PC-9 (cell line): ENCODE measurements around the gene PPFIA4. TPM values are rescaled to one million over a fixed set of nuclear protein-coding genes. Genes with fewer than 3 reads are reported as not detected.

Source experiments
- BruUV-seq: library from RNA; stranded (reverse); fragments of 400-500 nt; replicated peaks from 2 replicates; lab custom pipeline; 2021; lab: Mats Ljungman, UMichigan
- CTCF ChIA-PET: fragments of 300-600 bp; sonication (Branson Sonifier 250); formaldehyde crosslinking; loops from one replicate; lab custom pipeline; 2022; ENCODE audit warnings: antibody characterized with exemption; lab: Charles Lee
- POLR2A ChIA-PET: fragments of 300-600 bp; sonication (Branson Sonifier 250); formaldehyde crosslinking; loops from one replicate; lab custom pipeline; 2022; ENCODE audit warnings: antibody characterized with exemption; ENCODE audit not compliant: unreplicated experiment; lab: Charles Lee
- DNase-seq, 2 experiments: peaks; one replicate each; pipeline versions ENCODE4 v3.0.0 to v3.0.0-alpha.2; 2015 to 2022; ENCODE audit warnings: mixed read lengths in 1 of 2
- H2AFZ ChIP-seq: fragments of 200-600 bp; sonication (generic); 2 replicates; pipeline ENCODE4 v1.8.1; 2017; ENCODE audit warnings: antibody characterized with exemption
- H3F3A ChIP-seq: fragments of 200-600 bp; sonication (generic); 2 replicates; pipeline ENCODE4 v1.8.1; 2017; ENCODE audit warnings: antibody characterized with exemption, mild to moderate bottlenecking, low read depth; ENCODE audit not compliant: insufficient read depth
- H3K27ac ChIP-seq: fragments of 200-600 bp; sonication (generic); 2 replicates; pipeline ENCODE4 v1.6.1; 2016; ENCODE audit warnings: mixed run types
- H3K27me3 ChIP-seq: fragments of 200-600 bp; sonication (generic); 2 replicates; pipeline ENCODE4 v1.6.1; 2016; ENCODE audit warnings: low read depth, mixed run types; ENCODE audit not compliant: insufficient read depth
- H3K36me3 ChIP-seq: fragments of 200-600 bp; sonication (generic); 2 replicates; pipeline ENCODE4 v1.6.1; 2016; ENCODE audit warnings: low read depth, mixed run types
- H3K4me1 ChIP-seq: fragments of 200-600 bp; sonication (generic); replicated peaks from 2 replicates; pipeline ENCODE4 v1.6.1; 2016; ENCODE audit warnings: mixed run types; ENCODE audit not compliant: insufficient read depth
- H3K4me2 ChIP-seq: fragments of 200-600 bp; sonication (generic); 2 replicates; pipeline ENCODE4 v1.6.1; 2017; ENCODE audit warnings: mixed run types
- H3K4me3 ChIP-seq: fragments of 200-600 bp; sonication (generic); 2 replicates; pipeline ENCODE4 v1.6.1; 2016; ENCODE audit warnings: mixed run types
- H3K79me2 ChIP-seq: fragments of 200-600 bp; sonication (generic); 2 replicates; pipeline ENCODE4 v1.6.1; 2017; ENCODE audit warnings: low read depth, mixed run types
- H3K9me2 ChIP-seq: fragments of 200-600 bp; sonication (generic); 2 replicates; pipeline ENCODE4 v1.8.1; 2017; ENCODE audit warnings: mild to moderate bottlenecking; ENCODE audit not compliant: insufficient read depth
- H3K9me3 ChIP-seq: fragments of 200-600 bp; sonication (generic); 2 replicates; pipeline ENCODE4 v1.8.1; 2016; ENCODE audit warnings: low read depth; ENCODE audit not compliant: insufficient read depth
- H4K20me1 ChIP-seq: fragments of 200-600 bp; sonication (generic); 2 replicates; pipeline ENCODE4 v1.8.1; 2017; ENCODE audit not compliant: insufficient read depth
- EZH2 ChIP-seq: fragments of 200-600 bp; sonication (generic); IDR thresholded peaks from 2 replicates; pipeline ENCODE4 v1.8.0; 2017; ENCODE audit warnings: antibody characterized with exemption, low read depth
- intact Hi-C: fragments of 100-400 bp; cut with micrococcal nuclease; formaldehyde crosslinking; loops from one replicate; pipeline ENCODE4 v1.10.0; 2022; ENCODE audit not compliant: unreplicated experiment
- total RNA-seq: library from RNA; stranded (reverse); gene quantifications from 2 replicates; pipeline ENCODE4 v1.2.3, GENCODE V29; 2021
- TF ChIP-seq, protein P1 (sequence below): fragments of 200-600 bp; sonication (generic); conservative IDR thresholded peaks from 2 replicates; pipeline ENCODE4 v1.6.1; 2017; ENCODE audit warnings: mixed run types, antibody characterized with exemption, mild to moderate bottlenecking, moderate library complexity

Gene PPFIA4
- total RNA-seq, 1 experiment from 2014 or later: 1.2 TPM

DNA sequence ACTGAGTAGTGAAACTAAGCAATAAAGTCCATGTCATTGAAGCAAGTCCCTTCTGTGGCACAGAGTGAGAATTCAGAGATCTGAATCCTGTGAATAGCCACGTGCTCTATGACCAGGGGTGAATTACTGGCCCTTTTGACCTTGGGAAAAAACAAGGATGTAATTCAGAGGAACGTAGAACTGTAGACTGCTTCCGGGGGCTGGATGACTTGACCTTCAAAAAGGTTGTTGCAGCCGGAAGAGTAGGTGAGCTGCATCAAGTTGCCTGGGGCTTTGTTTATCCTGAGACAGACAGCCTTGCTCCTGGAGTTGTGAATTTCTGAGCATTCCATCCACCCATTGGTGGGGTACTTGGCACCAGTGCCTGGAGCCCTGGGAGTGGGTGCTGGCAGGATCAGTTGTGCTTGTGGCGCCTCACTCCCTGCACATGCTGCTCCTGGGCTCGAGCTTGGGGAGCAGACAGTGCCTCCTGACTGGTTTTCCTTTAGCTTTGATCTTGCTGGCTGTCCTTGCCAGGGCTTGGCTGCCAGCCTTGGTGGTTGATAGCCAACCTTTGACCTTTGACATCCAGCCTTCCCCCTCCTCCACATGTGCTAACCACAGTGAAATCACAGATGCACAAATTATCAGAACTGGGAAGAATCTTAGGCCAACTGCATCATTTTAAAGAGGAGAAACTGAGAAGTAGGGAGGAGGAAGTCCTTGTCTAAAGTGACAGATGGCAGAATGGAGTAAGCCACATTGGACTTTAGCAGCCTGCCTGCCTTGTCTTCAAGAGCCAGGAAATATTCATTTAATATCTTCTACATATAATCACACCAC, 75.7 kb downstream of the PPFIA4 start:
- BruUV-seq: no TSS peak
- Histone ChIP-seq H2AFZ (no peak overlapping the region), H3K9me3 (peaks cover 13% of the 10 kb centered on the region; the same call in 1 of the 2 replicates), H3K36me3 (no peaks in the 10 kb centered on the region), H3K4me3 (no peak overlapping the region), H4K20me1 (no peaks in the 10 kb centered on the region), H3K4me2 (no peak overlapping the region), H3K27ac (no peak overlapping the region), H3F3A (peaks cover 22% of the 10 kb centered on the region), H3K27me3 (no peaks in the 10 kb centered on the region), H3K79me2 (no peaks in the 10 kb centered on the region), H3K9me2 (no peaks in the 10 kb centered on the region), H3K4me1 (peaks cover 27% of the 10 kb centered on the region)
- TF ChIP-seq EZH2: no peak
- TF ChIP-seq, protein P1, sequence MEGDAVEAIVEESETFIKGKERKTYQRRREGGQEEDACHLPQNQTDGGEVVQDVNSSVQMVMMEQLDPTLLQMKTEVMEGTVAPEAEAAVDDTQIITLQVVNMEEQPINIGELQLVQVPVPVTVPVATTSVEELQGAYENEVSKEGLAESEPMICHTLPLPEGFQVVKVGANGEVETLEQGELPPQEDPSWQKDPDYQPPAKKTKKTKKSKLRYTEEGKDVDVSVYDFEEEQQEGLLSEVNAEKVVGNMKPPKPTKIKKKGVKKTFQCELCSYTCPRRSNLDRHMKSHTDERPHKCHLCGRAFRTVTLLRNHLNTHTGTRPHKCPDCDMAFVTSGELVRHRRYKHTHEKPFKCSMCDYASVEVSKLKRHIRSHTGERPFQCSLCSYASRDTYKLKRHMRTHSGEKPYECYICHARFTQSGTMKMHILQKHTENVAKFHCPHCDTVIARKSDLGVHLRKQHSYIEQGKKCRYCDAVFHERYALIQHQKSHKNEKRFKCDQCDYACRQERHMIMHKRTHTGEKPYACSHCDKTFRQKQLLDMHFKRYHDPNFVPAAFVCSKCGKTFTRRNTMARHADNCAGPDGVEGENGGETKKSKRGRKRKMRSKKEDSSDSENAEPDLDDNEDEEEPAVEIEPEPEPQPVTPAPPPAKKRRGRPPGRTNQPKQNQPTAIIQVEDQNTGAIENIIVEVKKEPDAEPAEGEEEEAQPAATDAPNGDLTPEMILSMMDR: no peak
- intact Hi-C loops: no loop called here
- POLR2A ChIA-PET: no interaction called here
- no peak for DNase-seq
- CTCF ChIA-PET: no interaction called here

DNA sequence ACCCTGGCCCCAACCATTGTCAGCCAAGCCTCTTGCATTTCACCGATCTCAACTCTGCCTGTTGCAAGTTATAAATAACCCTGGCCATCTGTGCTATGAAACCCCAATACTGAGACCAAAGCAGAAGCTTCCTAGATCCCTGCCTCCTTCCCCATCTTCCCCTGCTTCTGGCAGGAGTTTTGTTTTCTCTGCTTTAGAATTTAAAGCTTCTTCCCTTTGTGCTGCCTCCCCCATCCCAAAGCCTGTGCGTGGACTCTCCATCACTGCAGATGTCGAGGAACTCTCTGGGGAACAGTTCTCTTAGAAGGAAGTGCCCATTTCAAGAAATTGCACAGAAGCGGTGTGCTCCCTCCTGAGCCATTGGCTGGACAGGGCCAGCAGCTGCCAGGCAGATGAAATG, 76.9 kb downstream of the PPFIA4 start:
- ChIA-PET CTCF (no interaction called here), POLR2A (no interaction called here)
- no peaks in the 10 kb centered on the region for H3K27me3 ChIP-seq
- H3K27ac ChIP-seq: no peak overlapping the region
- H3K4me3 ChIP-seq: no peak overlapping the region
- H3K9me3 ChIP-seq: peaks cover 13% of the 10 kb centered on the region; the same call in 1 of the 2 replicates
- TF ChIP-seq EZH2: no peak
- TF ChIP-seq, protein P1: no peak
- no TSS peak for BruUV-seq
- H3K36me3 ChIP-seq: no peaks in the 10 kb centered on the region
- no peak overlapping the region for H2AFZ ChIP-seq
- no peak overlapping the region for H3K4me2 ChIP-seq
- no peaks in the 10 kb centered on the region for H3K79me2 ChIP-seq
- peaks cover 27% of the 10 kb centered on the region for H3K4me1 ChIP-seq
- DNase-seq: no peak
- intact Hi-C loops: no loop called here
- peaks cover 22% of the 10 kb centered on the region for H3F3A ChIP-seq
- H3K9me2 ChIP-seq: no peaks in the 10 kb centered on the region
- no peaks in the 10 kb centered on the region for H4K20me1 ChIP-seq

DNA sequence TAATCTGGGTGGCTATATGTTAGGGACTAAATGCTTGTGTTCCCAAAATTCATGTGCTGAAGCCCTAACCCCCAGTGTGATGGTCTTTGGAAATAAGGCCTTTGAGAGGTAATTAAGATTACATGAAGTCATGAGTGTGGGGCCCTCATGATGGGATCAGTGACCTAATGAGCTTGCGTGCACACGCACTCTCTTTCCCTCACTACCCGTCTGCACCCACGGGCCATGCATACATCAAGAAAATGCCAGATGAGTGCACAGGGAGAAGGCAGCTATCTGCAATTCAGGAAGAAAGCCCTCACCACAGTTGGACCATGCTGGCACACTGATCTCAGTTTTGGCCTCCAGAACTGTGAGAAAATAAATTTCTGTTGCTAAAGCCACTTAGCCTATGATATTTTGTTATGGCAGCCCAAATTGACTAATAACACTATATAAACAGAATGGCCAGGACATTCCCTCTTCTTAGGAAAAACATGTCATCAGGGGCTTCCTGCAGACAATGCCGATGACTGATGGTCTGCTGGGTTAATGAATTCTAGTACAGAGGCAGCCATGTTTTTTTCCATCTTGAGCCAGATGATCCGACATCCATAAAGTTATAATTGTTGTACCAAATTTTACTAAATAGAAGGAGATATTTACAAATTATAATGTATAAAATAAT, 77.7 kb downstream of the PPFIA4 start:
- H3K79me2 ChIP-seq: no peaks in the 10 kb centered on the region
- H3K4me3 ChIP-seq: no peak overlapping the region
- no peaks in the 10 kb centered on the region for H3K36me3 ChIP-seq
- H3K4me2 ChIP-seq: no peak overlapping the region
- POLR2A ChIA-PET: no interaction called here
- TF ChIP-seq, protein P1: no peak
- no peak for TF ChIP-seq EZH2
- BruUV-seq: no TSS peak
- H3K9me3 ChIP-seq: peaks cover 13% of the 10 kb centered on the region; the same call in 1 of the 2 replicates
- no peaks in the 10 kb centered on the region for H3K9me2 ChIP-seq
- DNase-seq: no peak
- intact Hi-C loops: no loop called here
- no peak overlapping the region for H2AFZ ChIP-seq
- no peak overlapping the region; the same call in 1 of the 2 replicates for H3K27ac ChIP-seq
- CTCF ChIA-PET: interaction anchor here (0.5 kb wide), 1 partner anchor 1548 kb away, joined by 4 read pairs; no protein-coding TSS in a partner anchor
- H3F3A ChIP-seq: peaks cover 22% of the 10 kb centered on the region
- no peaks in the 10 kb centered on the region for H4K20me1 ChIP-seq
- H3K27me3 ChIP-seq: no peaks in the 10 kb centered on the region
- H3K4me1 ChIP-seq: peaks cover 27% of the 10 kb centered on the region
